A549 (cell line): ENCODE results near the gene NKAIN4.

ENCODE experiments used
- CHD2 ChIP-seq: fragments of 150-350 bp; IDR thresholded peaks from 2 replicates; pipeline ENCODE4 v1.6.1; 2014; ENCODE audit warnings: low read length; ENCODE audit not compliant: partially characterized antibody
- CTCF ChIP-seq: fragments of >200 bp; sonication (Bioruptor Twin); formaldehyde crosslinking; IDR thresholded peaks from 3 replicates; pipeline ENCODE4 v1.5.1; 2016
- EP300 ChIP-seq, 2 experiments: fragments of >200 bp; sonication (Bioruptor Twin); formaldehyde crosslinking; IDR thresholded peaks; 2 replicates in 1 of 2; 3 replicates in 1 of 2; pipeline ENCODE4 v1.6.1; 2016 to 2017
- JUNB ChIP-seq: fragments of >200 bp; sonication (Bioruptor Twin); formaldehyde crosslinking; IDR thresholded peaks from 2 replicates; pipeline ENCODE4 v1.6.1; 2016
- MAX ChIP-seq: IDR thresholded peaks from 2 replicates; pipeline ENCODE4 v1.6.1; 2012
- POLR2A ChIP-seq: IDR thresholded peaks from 2 replicates; pipeline ENCODE4 v1.6.1; 2012; ENCODE audit warnings: mild to moderate bottlenecking, low read length
- RFX5 ChIP-seq: fragments of 450-650 bp; IDR thresholded peaks from 2 replicates; pipeline ENCODE4 v1.7.1; 2014; ENCODE audit warnings: antibody characterized with exemption, mild to moderate bottlenecking, moderate library complexity
- RNF2 ChIP-seq: fragments of 200-600 bp; sonication (generic); IDR thresholded peaks from 2 replicates; pipeline ENCODE4 v1.6.1; 2016; ENCODE audit warnings: low read depth, mild to moderate bottlenecking, antibody characterized with exemption, moderate library complexity, borderline replicate concordance
- ZC3H11A ChIP-seq: fragments of 450-650 bp; IDR thresholded peaks from 2 replicates; pipeline ENCODE4 v1.6.1; 2014; ENCODE audit warnings: antibody characterized with exemption, mild to moderate bottlenecking
- ZFP36 ChIP-seq: fragments of 450-650 bp; IDR thresholded peaks from 2 replicates; pipeline ENCODE4 v1.6.1; 2014; ENCODE audit warnings: borderline replicate concordance; ENCODE audit not compliant: partially characterized antibody

- TF ChIP-seq RNF2 (no peak), CTCF (no peak), ZC3H11A (no peak), MAX (no peak), ZFP36 (no peak), POLR2A (no peak), JUNB (no peak), RFX5 (no peak), EP300 (IDR thresholded peaks at IDR 0.05) (no peak), CHD2 (no peak)
These were observed 24.4 kb upstream of the NKAIN4 start for GRCh38 chr20:63278661-63279060.
